Measurements from ENCODE around the gene PDIA4. TPM values are rescaled to one million over a fixed set of nuclear protein-coding genes. Genes with fewer than 3 reads are reported as not detected.

Gene PDIA4
- total RNA-seq, 1 experiment from 2014 or later, result 341 TPM

DNA sequence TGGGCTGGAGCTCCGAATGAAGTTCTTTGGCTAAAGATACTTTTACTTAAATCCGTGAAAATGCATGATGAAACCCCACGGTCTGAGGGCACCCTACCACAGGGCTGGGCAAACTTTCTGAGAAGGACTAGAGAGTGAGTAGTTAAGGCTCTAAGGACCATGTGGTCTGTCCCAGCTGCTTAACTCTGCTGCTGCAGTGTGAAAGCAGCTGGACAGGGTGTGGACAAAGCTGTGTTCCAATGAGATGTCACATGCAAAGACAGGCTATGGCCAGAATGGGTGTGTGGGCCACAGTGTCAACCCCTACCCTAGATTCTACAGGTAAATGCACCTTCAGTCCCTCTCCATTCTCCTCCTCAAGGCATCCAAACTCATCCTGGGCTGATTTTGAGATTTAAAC is 18.8 kb downstream of the PDIA4 start:
- Mint-ChIP-seq H3K36me3 (peaks cover 87% of the 10 kb centered on the region), H3K27me3 (ENCODE audit: low read depth) (no peaks in the 10 kb centered on the region), H3K9me3 (no peaks in the 10 kb centered on the region), H3K4me1 (peaks cover 15% of the 10 kb centered on the region), H3K4me3 (no peak overlapping the region), H3K27ac (no peak overlapping the region)
- ChIA-PET CTCF (interaction anchor here (0.6 kb wide), 1 partner anchor 55 kb away, joined by 3 read pairs; no protein-coding TSS in a partner anchor), POLR2A (no interaction called here)
- DNase-seq (ENCODE audit: low spot score) (no peak), ATAC-seq (no peak)
- no peak for TF ChIP-seq OVOL2 (CRISPR knock-in tag; IDR thresholded peaks at IDR 0.05; ENCODE audit: borderline replicate concordance)
- no peak for TF ChIP-seq MXD4 (CRISPR knock-in tag; IDR thresholded peaks at IDR 0.05; ENCODE audit: borderline replicate concordance)
- TF ChIP-seq SOX15 (CRISPR knock-in tag; IDR thresholded peaks at IDR 0.05), result no peak
- no peak for TF ChIP-seq TEAD4 (CRISPR knock-in tag; IDR thresholded peaks at IDR 0.05)
- TF ChIP-seq, protein P1, sequence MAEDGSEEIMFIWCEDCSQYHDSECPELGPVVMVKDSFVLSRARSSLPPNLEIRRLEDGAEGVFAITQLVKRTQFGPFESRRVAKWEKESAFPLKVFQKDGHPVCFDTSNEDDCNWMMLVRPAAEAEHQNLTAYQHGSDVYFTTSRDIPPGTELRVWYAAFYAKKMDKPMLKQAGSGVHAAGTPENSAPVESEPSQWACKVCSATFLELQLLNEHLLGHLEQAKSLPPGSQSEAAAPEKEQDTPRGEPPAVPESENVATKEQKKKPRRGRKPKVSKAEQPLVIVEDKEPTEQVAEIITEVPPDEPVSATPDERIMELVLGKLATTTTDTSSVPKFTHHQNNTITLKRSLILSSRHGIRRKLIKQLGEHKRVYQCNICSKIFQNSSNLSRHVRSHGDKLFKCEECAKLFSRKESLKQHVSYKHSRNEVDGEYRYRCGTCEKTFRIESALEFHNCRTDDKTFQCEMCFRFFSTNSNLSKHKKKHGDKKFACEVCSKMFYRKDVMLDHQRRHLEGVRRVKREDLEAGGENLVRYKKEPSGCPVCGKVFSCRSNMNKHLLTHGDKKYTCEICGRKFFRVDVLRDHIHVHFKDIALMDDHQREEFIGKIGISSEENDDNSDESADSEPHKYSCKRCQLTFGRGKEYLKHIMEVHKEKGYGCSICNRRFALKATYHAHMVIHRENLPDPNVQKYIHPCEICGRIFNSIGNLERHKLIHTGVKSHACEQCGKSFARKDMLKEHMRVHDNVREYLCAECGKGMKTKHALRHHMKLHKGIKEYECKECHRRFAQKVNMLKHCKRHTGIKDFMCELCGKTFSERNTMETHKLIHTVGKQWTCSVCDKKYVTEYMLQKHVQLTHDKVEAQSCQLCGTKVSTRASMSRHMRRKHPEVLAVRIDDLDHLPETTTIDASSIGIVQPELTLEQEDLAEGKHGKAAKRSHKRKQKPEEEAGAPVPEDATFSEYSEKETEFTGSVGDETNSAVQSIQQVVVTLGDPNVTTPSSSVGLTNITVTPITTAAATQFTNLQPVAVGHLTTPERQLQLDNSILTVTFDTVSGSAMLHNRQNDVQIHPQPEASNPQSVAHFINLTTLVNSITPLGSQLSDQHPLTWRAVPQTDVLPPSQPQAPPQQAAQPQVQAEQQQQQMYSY (CRISPR knock-in tag; IDR thresholded peaks at IDR 0.05), result no peak
- no peak for TF ChIP-seq FOXP1 (CRISPR knock-in tag; IDR thresholded peaks at IDR 0.05; ENCODE audit: borderline replicate concordance)
- TF ChIP-seq SMAD3 (CRISPR knock-in tag; IDR thresholded peaks at IDR 0.05; ENCODE audit: borderline replicate concordance), result no peak
- no peak for TF ChIP-seq RELA (CRISPR knock-in tag; IDR thresholded peaks at IDR 0.05; ENCODE audit: borderline replicate concordance)
- no peak for TF ChIP-seq TEAD1 (CRISPR knock-in tag; IDR thresholded peaks at IDR 0.05)
- TF ChIP-seq, protein P2, sequence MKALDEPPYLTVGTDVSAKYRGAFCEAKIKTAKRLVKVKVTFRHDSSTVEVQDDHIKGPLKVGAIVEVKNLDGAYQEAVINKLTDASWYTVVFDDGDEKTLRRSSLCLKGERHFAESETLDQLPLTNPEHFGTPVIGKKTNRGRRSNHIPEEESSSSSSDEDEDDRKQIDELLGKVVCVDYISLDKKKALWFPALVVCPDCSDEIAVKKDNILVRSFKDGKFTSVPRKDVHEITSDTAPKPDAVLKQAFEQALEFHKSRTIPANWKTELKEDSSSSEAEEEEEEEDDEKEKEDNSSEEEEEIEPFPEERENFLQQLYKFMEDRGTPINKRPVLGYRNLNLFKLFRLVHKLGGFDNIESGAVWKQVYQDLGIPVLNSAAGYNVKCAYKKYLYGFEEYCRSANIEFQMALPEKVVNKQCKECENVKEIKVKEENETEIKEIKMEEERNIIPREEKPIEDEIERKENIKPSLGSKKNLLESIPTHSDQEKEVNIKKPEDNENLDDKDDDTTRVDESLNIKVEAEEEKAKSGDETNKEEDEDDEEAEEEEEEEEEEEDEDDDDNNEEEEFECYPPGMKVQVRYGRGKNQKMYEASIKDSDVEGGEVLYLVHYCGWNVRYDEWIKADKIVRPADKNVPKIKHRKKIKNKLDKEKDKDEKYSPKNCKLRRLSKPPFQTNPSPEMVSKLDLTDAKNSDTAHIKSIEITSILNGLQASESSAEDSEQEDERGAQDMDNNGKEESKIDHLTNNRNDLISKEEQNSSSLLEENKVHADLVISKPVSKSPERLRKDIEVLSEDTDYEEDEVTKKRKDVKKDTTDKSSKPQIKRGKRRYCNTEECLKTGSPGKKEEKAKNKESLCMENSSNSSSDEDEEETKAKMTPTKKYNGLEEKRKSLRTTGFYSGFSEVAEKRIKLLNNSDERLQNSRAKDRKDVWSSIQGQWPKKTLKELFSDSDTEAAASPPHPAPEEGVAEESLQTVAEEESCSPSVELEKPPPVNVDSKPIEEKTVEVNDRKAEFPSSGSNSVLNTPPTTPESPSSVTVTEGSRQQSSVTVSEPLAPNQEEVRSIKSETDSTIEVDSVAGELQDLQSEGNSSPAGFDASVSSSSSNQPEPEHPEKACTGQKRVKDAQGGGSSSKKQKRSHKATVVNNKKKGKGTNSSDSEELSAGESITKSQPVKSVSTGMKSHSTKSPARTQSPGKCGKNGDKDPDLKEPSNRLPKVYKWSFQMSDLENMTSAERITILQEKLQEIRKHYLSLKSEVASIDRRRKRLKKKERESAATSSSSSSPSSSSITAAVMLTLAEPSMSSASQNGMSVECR (CRISPR knock-in tag; IDR thresholded peaks at IDR 0.05; ENCODE audit: borderline replicate concordance), result no peak
- no peak for TF ChIP-seq NR1H2 (CRISPR knock-in tag; IDR thresholded peaks at IDR 0.05)
- no peak for TF ChIP-seq HMGA2 (CRISPR knock-in tag; IDR thresholded peaks at IDR 0.05)

DNA sequence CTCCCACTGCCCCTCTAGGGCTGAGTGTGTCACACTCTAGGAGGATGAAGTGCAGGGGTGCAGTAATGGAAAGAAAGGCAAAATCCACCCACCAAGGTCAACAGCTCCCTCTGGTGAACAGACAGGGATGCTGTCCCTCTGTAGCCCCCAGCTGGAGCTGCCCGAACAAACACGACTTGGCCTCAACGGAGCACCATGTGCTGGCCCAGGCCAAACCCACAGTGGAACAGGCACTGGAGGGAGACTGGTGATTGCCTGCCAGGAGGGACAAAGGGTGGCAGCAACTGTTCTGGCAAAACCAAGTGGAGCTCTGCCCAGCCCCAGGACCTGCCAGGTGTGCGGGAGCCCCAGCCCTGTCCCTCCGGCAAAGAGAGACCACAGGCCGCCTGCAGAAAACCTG is 20.7 kb downstream of the PDIA4 start:
- no peaks in the 10 kb centered on the region for H3K27me3 Mint-ChIP-seq (ENCODE audit: low read depth)
- no peak for DNase-seq (ENCODE audit: low spot score)
- H3K27ac Mint-ChIP-seq, result peak overlapping the region; percentile 63; the same call in 1 of the 2 replicates
- no peak overlapping the region for H3K4me3 Mint-ChIP-seq
- ChIA-PET CTCF (interaction anchor here (0.5 to 3.3 kb wide), 11 partner anchors 13 to 233 kb away, joined by 3 to 60 read pairs (median 5); partner anchors contain the start of gene PDIA4), POLR2A (no interaction called here)
- peaks cover 87% of the 10 kb centered on the region for H3K36me3 Mint-ChIP-seq
- peaks cover 14% of the 10 kb centered on the region for H3K4me1 Mint-ChIP-seq
- H3K9me3 Mint-ChIP-seq, result no peaks in the 10 kb centered on the region
- no peak for ATAC-seq
- TF ChIP-seq, protein P3, sequence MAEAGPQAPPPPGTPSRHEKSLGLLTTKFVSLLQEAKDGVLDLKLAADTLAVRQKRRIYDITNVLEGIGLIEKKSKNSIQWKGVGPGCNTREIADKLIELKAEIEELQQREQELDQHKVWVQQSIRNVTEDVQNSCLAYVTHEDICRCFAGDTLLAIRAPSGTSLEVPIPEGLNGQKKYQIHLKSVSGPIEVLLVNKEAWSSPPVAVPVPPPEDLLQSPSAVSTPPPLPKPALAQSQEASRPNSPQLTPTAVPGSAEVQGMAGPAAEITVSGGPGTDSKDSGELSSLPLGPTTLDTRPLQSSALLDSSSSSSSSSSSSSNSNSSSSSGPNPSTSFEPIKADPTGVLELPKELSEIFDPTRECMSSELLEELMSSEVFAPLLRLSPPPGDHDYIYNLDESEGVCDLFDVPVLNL (CRISPR knock-in tag; IDR thresholded peaks at IDR 0.05; ENCODE audit: borderline replicate concordance, low read depth), result no peak
- TF ChIP-seq FOXP1 (CRISPR knock-in tag; IDR thresholded peaks at IDR 0.05; ENCODE audit: borderline replicate concordance) (no peak), JUN (CRISPR knock-in tag; IDR thresholded peaks at IDR 0.05) (no peak), CREB1 (CRISPR knock-in tag; IDR thresholded peaks at IDR 0.05) (no peak), GTF2I (CRISPR knock-in tag; conservative IDR thresholded peaks at IDR 0.05) (no peak), SMAD4 (CRISPR knock-in tag; IDR thresholded peaks at IDR 0.05) (no peak)
- TF ChIP-seq, protein P4, sequence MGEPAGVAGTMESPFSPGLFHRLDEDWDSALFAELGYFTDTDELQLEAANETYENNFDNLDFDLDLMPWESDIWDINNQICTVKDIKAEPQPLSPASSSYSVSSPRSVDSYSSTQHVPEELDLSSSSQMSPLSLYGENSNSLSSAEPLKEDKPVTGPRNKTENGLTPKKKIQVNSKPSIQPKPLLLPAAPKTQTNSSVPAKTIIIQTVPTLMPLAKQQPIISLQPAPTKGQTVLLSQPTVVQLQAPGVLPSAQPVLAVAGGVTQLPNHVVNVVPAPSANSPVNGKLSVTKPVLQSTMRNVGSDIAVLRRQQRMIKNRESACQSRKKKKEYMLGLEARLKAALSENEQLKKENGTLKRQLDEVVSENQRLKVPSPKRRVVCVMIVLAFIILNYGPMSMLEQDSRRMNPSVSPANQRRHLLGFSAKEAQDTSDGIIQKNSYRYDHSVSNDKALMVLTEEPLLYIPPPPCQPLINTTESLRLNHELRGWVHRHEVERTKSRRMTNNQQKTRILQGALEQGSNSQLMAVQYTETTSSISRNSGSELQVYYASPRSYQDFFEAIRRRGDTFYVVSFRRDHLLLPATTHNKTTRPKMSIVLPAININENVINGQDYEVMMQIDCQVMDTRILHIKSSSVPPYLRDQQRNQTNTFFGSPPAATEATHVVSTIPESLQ (CRISPR knock-in tag; IDR thresholded peaks at IDR 0.05), result no peak
- TF ChIP-seq, protein P5, sequence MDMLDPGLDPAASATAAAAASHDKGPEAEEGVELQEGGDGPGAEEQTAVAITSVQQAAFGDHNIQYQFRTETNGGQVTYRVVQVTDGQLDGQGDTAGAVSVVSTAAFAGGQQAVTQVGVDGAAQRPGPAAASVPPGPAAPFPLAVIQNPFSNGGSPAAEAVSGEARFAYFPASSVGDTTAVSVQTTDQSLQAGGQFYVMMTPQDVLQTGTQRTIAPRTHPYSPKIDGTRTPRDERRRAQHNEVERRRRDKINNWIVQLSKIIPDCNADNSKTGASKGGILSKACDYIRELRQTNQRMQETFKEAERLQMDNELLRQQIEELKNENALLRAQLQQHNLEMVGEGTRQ (CRISPR knock-in tag; IDR thresholded peaks at IDR 0.05), result no peak
- TF ChIP-seq, protein P6, sequence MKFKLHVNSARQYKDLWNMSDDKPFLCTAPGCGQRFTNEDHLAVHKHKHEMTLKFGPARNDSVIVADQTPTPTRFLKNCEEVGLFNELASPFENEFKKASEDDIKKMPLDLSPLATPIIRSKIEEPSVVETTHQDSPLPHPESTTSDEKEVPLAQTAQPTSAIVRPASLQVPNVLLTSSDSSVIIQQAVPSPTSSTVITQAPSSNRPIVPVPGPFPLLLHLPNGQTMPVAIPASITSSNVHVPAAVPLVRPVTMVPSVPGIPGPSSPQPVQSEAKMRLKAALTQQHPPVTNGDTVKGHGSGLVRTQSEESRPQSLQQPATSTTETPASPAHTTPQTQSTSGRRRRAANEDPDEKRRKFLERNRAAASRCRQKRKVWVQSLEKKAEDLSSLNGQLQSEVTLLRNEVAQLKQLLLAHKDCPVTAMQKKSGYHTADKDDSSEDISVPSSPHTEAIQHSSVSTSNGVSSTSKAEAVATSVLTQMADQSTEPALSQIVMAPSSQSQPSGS (CRISPR knock-in tag; IDR thresholded peaks at IDR 0.05; ENCODE audit: borderline replicate concordance, low read depth), result no peak
